ENCODE data around the gene ARMC2.

GRCh38 chr6:108822401-108822800 lies 25.8 kb upstream of the ARMC2 start:
- TF ChIP-seq CTCF (IDR thresholded peaks at IDR 0.05) = no peak
- TF ChIP-seq POLR2A (IDR thresholded peaks at IDR 0.05) = no peak

Measured in esophagus squamous epithelium (tissue), 4 donors.